ENCODE data around the gene ADCY4.
A peak's percentile ranks its signal among the peaks of the same experiment; 100 is the strongest.

ADCY4 gene

DNA sequence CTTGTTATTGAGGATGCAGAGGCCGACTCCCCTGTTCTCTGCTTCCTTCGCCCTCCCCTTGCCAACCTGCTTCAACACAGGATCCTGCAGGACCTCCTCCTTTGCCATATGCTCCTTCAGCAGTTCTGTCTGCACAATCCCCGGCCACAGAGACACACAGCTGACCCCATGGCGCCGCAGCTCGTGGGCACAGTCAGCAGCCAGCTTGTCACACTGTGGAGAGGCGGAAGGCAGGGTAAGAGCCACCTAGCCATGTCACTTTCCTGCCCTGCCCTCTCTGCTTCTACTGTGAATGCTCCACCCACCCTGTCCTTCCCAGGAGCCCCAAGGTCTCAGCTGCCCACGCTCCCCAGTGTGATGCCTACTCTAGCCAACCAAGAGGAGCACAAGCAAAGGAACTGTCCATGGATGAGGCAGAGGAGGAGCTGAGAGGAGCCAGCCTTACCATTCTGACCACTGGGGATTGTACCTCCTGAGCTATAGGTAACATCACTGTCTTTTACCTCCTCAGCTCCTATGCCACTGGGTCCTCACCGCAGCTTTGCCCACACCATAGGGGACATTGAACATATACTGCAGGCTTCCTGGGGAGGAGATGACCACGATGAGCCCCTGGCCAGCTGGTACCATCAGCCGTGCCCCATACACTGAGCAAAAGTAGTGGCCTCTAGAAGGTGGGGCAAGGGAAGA is 42.6 kb downstream of the ADCY4 start:
- no peak for DNase-seq
- Mint-ChIP-seq H3K27me3 (no peaks in the 10 kb centered on the region), H3K4me1 (ENCODE audit: low read depth) (peaks cover 46% of the 10 kb centered on the region), H3K9me3 (no peaks in the 10 kb centered on the region), H3K4me3 (no peak overlapping the region), H3K27ac (no peak overlapping the region), H3K36me3 (ENCODE audit: low read depth) (peaks cover 66% of the 10 kb centered on the region)

DNA sequence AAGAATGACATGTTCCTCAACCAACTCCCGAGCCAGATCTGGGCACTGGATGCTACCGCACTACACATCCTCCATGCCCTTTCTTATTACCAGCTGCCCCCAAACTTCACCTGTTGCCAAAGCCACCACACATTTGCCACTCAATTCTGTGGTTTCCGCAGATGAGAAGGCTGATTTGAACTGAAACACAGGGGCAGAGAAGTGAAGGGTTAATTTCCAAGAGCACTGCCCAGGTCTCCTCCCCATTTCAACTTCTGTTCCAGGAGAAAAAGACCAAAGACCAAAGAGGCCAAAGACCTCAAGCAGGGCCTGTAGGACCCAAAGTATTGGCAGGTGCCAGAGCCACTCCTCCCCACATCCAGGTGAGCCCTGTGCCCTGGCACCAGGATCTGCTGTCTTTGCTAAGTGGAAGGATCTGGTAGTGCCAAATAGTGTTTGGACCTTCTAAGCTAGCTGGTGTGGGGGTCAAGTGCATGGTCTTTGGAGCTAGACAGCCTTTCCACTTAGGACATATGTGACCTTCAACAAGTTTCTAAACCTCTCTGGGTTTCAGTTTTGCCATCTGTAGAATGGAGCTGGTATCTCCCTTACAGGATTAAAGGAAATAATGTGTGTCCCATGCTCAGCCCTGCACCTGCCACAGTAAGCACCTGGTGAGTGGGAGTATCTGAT is 43.3 kb downstream of the ADCY4 start:
- DNase-seq: no peak
- Mint-ChIP-seq H3K4me3 (no peak overlapping the region), H3K36me3 (ENCODE audit: low read depth) (peaks cover 65% of the 10 kb centered on the region), H3K27me3 (no peaks in the 10 kb centered on the region), H3K27ac (no peak overlapping the region), H3K4me1 (ENCODE audit: low read depth) (peaks cover 39% of the 10 kb centered on the region), H3K9me3 (no peaks in the 10 kb centered on the region)

GRCh38 chr14:24290746-24291145 is 44.1 kb downstream of the ADCY4 start:
- H3K4me1 Mint-ChIP-seq (ENCODE audit: low read depth): peaks cover 31% of the 10 kb centered on the region
- no peak for DNase-seq
- H3K27ac Mint-ChIP-seq: no peak overlapping the region
- no peaks in the 10 kb centered on the region for H3K27me3 Mint-ChIP-seq
- H3K4me3 Mint-ChIP-seq: no peak overlapping the region
- H3K9me3 Mint-ChIP-seq: no peaks in the 10 kb centered on the region
- H3K36me3 Mint-ChIP-seq (ENCODE audit: low read depth): peaks cover 56% of the 10 kb centered on the region

- peak; percentile 61 for DNase-seq
- peak overlapping the region; percentile 37 for H3K27ac Mint-ChIP-seq
- H3K4me3 Mint-ChIP-seq: no peak overlapping the region
- H3K9me3 Mint-ChIP-seq: no peaks in the 10 kb centered on the region
- H3K4me1 Mint-ChIP-seq (ENCODE audit: low read depth): peaks cover 29% of the 10 kb centered on the region
- H3K36me3 Mint-ChIP-seq (ENCODE audit: low read depth): peaks cover 47% of the 10 kb centered on the region
- H3K27me3 Mint-ChIP-seq: no peaks in the 10 kb centered on the region
Observed at GRCh38 chr14:24289649-24290280, 45.1 kb downstream of the ADCY4 start.

DNA sequence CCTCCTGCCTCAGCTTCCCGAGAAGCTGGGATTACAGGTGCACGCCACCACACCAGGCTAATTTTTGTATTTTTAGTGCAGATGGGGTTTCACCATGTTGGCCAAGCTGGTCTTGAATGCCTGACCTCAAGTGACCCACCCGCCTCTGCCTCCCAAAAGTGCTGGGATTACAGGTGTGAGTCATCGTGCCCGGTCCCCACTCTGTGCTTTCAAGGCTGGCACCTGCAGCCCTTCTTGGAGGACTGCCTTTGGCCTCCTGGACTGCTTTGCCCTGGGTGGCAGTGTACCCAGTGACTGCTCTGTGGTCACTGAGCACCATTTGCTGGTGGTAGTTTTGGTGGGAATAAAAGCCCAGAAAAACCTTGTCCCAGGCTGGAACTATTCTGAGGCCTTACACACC is 47.9 kb downstream of the ADCY4 start:
- Mint-ChIP-seq H3K4me3 (no peak overlapping the region), H3K27me3 (no peaks in the 10 kb centered on the region), H3K27ac (no peak overlapping the region), H3K4me1 (ENCODE audit: low read depth) (peaks cover 29% of the 10 kb centered on the region), H3K36me3 (ENCODE audit: low read depth) (peaks cover 28% of the 10 kb centered on the region), H3K9me3 (no peaks in the 10 kb centered on the region)
- no peak for DNase-seq

- H3K4me1 Mint-ChIP-seq (ENCODE audit: low read depth): peaks cover 18% of the 10 kb centered on the region
- H3K27me3 Mint-ChIP-seq: no peaks in the 10 kb centered on the region
- no peaks in the 10 kb centered on the region for H3K9me3 Mint-ChIP-seq
- no peak for DNase-seq
- peaks cover 11% of the 10 kb centered on the region for H3K36me3 Mint-ChIP-seq (ENCODE audit: low read depth)
- no peak overlapping the region for H3K4me3 Mint-ChIP-seq
- no peak overlapping the region for H3K27ac Mint-ChIP-seq
Observed at GRCh38 chr14:24285351-24285750, 49.5 kb downstream of the ADCY4 start.

DNA sequence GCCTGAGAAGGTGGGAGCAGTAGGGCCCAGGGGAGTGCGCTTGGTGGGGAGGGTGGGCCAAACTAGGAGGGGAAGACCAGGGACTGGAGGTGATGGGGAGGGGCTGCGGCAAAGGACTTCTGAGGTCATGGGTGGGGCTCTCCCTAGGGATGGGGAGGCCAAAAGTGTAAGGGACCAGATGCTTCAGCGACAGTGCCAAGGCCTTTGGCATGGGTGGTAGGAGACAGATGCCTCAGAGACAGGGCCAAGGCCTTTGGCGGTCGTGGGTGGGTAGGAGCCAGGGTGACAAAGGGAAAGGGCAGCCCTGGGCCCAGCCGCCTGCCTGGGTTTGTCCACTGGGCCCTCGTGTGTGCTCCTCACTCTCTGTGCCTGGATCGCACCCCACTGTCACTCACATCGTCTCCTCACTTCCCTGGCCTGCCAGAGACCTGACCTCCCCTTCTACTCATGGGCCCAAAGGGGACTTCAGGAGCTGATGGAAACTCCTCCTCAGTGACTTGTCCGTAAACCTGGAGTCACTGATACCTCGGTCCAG is 50.3 kb downstream of the ADCY4 start:
- H3K9me3 Mint-ChIP-seq: no peaks in the 10 kb centered on the region
- DNase-seq: no peak
- no peak overlapping the region for H3K27ac Mint-ChIP-seq
- H3K36me3 Mint-ChIP-seq (ENCODE audit: low read depth): peaks cover 4% of the 10 kb centered on the region
- no peak overlapping the region for H3K4me3 Mint-ChIP-seq
- peaks cover 18% of the 10 kb centered on the region for H3K4me1 Mint-ChIP-seq (ENCODE audit: low read depth)
- H3K27me3 Mint-ChIP-seq: no peaks in the 10 kb centered on the region

DNA sequence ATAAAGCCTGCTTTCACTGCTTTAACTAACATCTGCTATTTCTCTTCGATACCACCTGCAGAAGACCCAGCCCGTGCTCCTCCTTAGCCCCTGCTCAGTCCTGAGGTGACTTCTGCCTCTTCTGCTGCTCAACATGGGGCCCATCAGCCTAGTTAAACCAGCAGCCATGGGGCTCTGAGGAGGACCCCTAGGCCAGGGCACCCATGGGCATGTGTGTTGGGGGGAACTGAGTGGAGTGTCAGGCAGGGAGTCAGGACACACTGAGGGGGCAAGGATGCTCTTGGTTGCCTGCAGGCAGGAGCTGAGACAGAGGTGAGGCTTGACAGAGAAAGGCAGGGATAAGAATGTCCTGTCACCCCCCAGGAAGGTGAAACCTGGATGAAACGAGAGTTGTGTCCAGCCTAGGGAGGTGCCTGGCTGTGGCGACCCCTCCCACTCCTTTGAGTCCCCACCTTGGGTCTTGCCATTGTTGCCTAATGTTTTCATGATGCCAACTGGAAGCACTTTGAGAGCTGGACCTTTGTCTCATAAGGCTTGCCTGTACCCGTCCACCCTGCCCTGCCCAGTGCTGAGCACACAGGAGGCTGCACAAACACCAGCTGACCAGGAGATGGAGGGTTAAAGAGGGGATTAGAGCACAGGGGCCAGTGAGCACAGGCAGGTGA is 50.9 kb downstream of the ADCY4 start:
- Mint-ChIP-seq H3K36me3 (ENCODE audit: low read depth) (peaks cover 1% of the 10 kb centered on the region), H3K4me3 (no peak overlapping the region), H3K27me3 (no peaks in the 10 kb centered on the region), H3K9me3 (no peaks in the 10 kb centered on the region), H3K4me1 (ENCODE audit: low read depth) (peaks cover 19% of the 10 kb centered on the region), H3K27ac (no peak overlapping the region)
- DNase-seq: no peak

DNA sequence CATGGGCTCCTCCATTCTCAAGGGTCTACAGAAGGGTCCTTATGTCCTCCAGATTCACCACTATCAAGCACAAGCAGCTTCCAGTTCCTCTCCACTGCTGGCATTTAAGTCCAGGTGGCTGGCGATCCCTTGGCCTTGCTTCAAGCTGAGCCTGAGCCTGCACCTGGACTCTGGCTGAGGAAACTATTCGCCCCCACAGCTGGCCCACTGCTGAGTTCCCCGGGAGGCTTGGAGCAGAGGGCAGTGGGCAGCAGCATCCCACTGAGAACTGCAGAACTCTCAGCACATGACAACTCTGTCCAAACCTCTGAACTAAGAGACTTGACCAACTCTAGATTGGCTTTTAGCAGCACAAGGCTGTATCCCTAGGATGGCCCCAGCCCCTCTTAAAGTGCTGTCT is 52.1 kb downstream of the ADCY4 start:
- H3K36me3 Mint-ChIP-seq (ENCODE audit: low read depth): no peaks in the 10 kb centered on the region
- no peaks in the 10 kb centered on the region for H3K27me3 Mint-ChIP-seq
- H3K4me3 Mint-ChIP-seq: no peak overlapping the region
- peaks cover 27% of the 10 kb centered on the region for H3K4me1 Mint-ChIP-seq (ENCODE audit: low read depth)
- H3K9me3 Mint-ChIP-seq: peaks cover 2% of the 10 kb centered on the region
- DNase-seq: no peak
- H3K27ac Mint-ChIP-seq: no peak overlapping the region

DNA sequence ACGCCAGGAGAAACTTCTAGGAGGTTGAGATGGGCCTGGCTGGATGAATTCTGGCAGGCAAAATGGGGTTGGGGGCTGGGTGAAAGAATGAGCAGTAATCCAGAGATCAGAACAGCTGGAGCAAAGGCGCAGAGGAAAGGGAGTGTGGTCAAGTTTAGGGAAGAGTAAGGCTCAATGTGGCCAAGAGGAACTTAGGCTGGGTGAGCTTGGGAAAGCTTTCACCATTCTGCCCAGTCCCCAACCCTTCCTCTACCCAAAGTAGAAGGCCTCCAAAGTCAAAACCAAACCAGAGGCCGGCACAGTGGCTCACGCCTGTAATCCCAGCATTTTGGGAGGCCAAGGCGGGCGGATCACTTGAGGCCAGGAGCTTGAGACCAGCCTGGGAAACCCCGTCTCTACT is 53.2 kb downstream of the ADCY4 start:
- Mint-ChIP-seq H3K4me1 (ENCODE audit: low read depth) (peaks cover 37% of the 10 kb centered on the region), H3K36me3 (ENCODE audit: low read depth) (no peaks in the 10 kb centered on the region), H3K27ac (no peak overlapping the region), H3K27me3 (no peaks in the 10 kb centered on the region), H3K4me3 (no peak overlapping the region), H3K9me3 (peaks cover 2% of the 10 kb centered on the region)
- DNase-seq: no peak

DNA sequence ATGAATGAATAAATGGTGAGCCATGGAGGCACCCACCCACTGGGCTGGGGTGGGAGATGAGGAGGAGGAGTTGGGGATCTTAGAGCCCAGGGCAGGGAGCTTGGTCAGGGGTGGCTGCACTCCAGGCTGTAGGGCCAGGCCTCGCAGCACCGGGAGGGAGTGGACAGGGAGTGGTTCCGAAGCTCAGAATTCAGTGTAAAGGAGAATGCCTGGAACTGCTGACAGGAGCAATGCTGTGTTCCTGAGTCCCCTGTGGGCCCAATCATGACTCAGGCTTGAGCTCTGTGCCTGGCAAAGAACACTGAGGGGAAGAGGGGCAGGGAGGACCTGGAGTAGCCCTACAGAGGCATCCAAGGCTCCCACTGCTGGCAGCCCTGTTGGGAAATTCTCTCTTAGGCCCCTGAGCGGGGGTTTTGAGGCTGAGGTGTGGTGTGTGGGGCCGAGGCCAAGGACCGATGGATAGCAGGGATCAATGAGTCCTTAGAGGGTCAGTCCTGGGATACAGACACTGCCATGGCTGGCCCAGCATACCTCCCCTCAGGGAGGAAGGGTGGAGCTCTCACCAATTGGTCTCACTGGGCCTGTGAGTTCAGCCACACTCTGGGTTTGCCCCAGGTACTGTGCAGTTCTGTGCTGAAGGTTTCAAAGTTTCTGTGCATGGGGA is 53.9 kb downstream of the ADCY4 start:
- Mint-ChIP-seq H3K4me1 (ENCODE audit: low read depth) (peaks cover 39% of the 10 kb centered on the region), H3K27ac (no peak overlapping the region), H3K27me3 (no peaks in the 10 kb centered on the region), H3K36me3 (ENCODE audit: low read depth) (no peaks in the 10 kb centered on the region), H3K9me3 (peaks cover 2% of the 10 kb centered on the region), H3K4me3 (no peak overlapping the region)
- no peak for DNase-seq

DNA sequence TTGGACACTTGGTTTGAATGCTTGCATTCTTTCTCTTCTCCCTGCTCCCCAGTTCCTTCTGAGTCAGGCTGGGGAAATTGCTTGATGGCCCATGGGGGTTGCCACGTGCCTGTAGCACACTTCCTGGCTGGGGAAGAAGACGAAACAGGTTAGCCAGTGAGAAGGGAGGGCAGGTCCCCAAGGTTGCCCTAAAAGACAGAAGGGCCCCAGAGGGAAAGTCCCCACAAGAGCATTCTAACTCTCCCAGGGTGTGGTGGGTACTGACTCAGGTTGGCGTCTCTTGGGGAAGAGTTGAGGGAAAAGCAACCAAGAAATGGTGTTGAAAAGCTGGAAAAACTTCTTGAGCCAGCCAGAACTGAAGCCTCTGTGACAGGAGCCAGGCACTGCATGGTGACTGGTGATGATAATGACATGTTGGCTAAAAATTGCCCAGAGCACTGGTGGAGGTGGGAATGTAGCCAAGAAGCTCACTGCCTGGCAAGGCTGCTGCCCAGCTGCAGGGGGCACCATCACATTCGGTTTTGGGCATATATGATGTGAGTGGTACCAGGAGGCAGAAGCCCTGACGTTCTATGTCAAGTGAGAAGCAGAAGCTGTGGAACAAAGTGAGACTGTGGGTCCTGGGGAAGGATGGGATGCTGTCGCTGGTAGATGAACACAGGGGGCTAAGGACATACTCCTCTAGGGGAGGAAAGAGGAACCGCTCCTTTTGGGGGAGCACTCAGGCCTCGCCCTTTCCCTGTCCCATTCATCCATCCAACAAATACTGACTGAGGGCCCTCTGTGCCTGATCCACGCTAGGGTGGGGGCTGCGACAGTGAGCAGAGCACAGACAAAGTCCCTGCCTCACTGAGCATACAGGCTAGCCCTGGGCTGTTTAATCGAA is 55.3 kb downstream of the ADCY4 start:
- H3K4me3 Mint-ChIP-seq: peak overlapping the region; percentile 18
- H3K9me3 Mint-ChIP-seq: peaks cover 2% of the 10 kb centered on the region
- H3K27me3 Mint-ChIP-seq: no peaks in the 10 kb centered on the region
- H3K36me3 Mint-ChIP-seq (ENCODE audit: low read depth): no peaks in the 10 kb centered on the region
- DNase-seq: peak; percentile 69
- H3K4me1 Mint-ChIP-seq (ENCODE audit: low read depth): peaks cover 49% of the 10 kb centered on the region
- H3K27ac Mint-ChIP-seq: peak overlapping the region; percentile 77

DNA sequence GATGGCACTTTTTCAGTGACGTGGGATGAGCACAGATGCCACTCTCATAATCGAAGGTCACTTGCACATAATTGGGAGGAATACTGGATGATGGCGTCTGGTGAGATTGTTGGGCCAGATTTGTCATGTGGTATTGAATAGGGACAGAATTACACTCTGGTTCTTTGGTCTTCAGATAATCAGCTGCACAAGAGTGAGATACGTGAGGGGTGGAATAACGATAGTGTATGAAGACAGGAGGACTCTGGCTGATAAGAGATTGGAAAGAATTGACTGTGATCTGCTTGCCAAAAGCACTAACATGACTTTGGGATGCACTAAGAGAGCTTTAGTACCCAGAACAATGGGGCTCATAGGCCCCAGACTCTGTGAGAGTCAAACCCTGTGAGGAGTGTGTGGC is 56.4 kb downstream of the ADCY4 start:
- Mint-ChIP-seq H3K4me3 (no peak overlapping the region), H3K4me1 (ENCODE audit: low read depth) (peaks cover 59% of the 10 kb centered on the region), H3K9me3 (peaks cover 2% of the 10 kb centered on the region)

More for the DNA sequence above, 56.4 kb downstream of the ADCY4 start:
- Mint-ChIP-seq H3K27me3 (no peaks in the 10 kb centered on the region), H3K36me3 (ENCODE audit: low read depth) (no peaks in the 10 kb centered on the region), H3K27ac (peak overlapping the region; percentile 70)
- DNase-seq: no peak

Data from activated T-cell treated with anti-CD3 and anti-CD28 coated beads, Interleukin-2, amount 50 U/mL, for 24 hours (primary cell).